Stimulated activated CD8-positive, alpha-beta memory T cell treated with anti-CD3 and anti-CD28 coated beads, Interleukin-4, amount 100 ng/mL, for 48 hours (primary cell): ENCODE results near the gene DOK7.

Experiments
- DNase-seq: peaks from one replicate; pipeline ENCODE4 v3.0.0-alpha.2; 2020

The DOK7 gene

GRCh38 chr4:3464911-3465697 lies 2.0 kb downstream of the DOK7 start:
- DNase-seq, result no peak

- no peak for DNase-seq
Measured at GRCh38 chr4:3465698-3466671, 2.9 kb downstream of the DOK7 start.

DNA sequence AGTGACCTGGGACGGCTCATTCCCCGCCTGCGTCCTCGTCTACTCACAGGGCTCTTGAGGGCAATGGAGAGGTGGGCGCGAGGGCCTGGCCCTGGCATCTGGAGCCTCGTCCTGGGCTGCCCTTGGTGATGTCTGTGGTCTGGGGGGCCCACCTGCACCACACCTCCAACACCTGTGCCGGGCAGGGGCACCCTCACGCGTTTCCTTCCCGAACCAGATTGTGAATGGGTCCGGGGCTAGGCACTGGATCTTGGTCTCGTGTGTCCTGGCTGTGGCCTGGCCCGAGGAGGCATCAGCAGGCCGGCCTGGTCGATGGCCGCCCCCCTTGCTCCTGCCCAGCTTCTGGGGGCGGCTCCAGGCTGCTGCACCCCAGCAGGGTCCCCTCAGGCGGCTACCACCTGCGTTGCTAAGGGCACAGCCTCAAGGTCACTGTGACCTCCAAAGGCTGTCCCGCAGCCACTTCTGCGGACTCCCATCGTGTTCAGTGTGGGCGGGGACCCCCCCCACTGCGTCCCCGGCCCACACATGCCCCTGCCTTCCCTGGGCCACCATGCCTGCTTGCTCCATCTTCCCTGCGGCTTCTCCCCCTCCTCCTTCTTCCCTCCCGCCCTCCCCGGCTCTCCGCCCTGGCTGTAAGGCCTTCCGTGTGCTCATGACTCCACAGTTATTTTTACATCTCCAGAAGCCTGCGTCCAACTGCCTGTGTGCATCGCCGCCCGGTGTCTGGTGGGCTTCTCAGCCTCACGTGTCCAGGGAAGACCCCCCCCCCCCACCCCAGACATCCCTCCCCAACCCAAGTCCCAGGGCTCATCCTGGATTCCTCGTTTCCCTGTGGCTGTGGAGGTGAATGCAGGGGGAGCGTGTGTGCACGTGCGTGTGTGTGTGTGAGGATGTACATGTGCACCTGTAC lies 3.8 kb downstream of the DOK7 start:
- no peak for DNase-seq

GRCh38 chr4:3467601-3468031 lies 4.5 kb downstream of the DOK7 start:
- DNase-seq, result no peak

- no peak for DNase-seq
Measured at GRCh38 chr4:3468154-3468553, 5.0 kb downstream of the DOK7 start.

- DNase-seq, result no peak
Measured at GRCh38 chr4:3468804-3469203, 5.7 kb downstream of the DOK7 start.

- DNase-seq, result no peak
Measured at GRCh38 chr4:3469386-3470243, 6.5 kb downstream of the DOK7 start.

DNA sequence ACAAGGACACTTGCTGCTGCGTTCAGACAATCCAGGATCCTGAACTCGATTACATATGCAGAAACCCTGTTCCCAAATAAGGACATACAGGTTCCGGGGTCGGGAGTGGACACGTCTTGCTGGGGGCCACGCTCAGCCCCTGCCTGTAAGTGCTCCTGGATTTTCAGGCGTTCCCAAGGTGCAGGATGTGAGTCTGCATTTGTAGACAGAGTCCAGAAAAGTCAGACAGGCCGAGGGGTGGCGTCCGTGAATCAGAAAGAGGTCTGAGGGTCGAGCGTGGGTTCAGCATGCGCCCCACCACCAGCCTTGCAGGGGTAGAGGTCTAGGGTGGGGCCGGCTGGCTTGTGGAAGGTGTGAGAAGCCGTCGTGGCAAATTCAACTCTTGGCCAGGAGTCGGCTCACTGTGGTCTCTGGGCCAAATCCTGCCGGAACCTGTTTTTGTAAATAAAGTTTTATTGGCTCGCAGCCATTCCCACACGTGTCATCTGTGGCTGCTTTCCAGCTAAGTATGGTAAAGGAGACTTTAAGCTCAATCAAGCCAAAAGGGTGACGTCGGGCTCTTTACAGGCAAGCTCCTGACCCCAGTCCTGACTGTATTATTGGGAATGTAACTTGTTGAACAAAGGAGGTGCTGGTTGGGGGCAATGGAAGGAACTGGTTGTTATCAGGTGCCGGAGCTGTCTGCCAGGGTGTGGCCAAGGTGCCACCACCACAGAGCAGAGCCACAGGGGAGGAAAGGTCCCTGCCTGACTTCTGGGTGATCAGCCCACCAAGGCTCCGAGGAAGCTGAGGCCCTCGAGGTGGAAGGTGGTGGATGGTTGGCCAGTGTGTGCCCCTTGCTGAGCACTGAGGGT lies 7.4 kb downstream of the DOK7 start:
- no peak for DNase-seq

DNA sequence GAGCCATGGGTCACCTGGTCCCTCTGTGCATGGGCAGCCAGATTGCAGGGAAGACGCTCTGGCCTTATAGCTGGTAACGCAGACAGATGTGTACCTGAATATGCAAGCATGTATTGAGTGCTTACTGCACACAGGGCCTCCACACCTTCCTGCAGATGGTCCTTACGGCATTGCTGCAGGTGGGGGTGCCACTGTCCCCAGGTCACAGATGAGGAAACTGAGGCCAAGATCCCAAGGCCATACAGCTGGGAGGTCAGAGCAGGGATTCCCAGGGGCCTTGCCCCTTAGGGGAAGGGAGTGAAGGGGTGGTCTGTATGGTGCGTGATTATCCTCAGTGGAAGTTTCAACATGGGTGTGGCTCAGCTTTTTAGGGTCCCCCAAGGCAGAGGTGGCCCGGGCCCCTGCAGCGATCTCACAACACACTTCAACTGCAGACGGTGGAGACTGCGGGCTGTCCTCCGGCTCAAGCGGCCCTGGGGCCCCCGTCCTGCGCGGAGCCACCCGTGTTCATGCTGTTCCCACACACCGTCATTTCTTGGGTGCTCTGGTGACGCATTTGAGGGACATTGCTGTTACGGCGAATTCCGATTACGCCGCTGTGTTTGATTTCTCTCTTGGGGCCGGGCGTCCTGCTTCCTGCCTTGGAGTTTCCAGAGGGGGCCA lies 8.1 kb downstream of the DOK7 start:
- DNase-seq, result no peak

DNA sequence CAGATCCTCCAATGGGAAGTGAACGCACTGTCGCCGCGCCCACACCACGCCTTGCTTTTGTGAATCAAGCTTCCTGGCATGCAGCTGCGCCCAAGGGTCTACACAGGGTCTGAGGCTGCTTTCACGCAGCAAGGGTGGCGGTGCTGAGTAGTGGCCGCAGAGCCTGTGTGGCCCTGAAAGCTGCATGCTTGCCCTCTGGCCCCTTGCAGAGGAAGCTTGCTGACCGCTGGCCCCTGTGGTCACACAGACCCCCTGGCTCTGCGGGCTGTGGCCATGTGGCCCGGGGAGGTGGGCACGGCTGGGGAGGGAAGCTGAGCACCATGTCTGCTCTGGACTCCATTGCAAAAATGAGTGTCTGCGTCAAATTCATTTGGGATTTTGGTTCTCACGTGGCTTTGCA lies 8.8 kb downstream of the DOK7 start:
- no peak for DNase-seq

DNA sequence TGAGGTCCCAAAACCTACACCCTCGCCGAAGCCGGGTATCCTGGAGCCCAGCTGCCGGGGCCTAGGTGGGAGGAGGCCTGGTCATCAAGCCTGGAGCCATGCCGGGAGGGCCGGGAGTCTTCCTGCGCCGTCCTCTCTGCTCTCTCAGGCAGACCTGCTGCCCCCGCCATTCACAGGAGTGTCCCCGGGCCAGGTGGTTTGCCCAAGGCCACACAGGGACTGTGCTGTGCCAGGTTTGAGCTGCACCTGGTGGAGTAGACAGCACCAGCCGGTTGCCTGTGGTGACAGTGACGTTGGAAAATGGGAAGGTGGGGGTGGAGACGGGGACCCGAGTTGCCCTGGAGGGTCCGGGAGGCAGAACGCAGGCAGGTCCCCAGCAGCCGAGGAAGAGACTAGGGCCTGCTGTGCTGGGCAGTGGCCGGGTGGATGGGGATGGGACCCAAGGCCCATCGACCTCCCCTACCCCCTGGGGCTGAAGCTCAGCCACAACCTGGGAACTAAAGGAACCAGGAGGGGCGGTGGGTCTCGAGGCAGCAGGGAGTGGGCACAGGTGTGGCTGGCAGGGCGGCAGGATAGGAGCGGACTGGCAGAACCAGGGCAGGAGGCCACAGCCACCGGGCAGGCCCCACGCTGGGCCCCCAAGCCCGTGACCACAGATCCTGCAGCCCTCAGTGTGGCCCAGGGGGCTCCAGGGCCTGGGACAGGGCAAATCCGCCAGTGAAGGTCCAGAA lies 9.5 kb downstream of the DOK7 start:
- no peak for DNase-seq

DNA sequence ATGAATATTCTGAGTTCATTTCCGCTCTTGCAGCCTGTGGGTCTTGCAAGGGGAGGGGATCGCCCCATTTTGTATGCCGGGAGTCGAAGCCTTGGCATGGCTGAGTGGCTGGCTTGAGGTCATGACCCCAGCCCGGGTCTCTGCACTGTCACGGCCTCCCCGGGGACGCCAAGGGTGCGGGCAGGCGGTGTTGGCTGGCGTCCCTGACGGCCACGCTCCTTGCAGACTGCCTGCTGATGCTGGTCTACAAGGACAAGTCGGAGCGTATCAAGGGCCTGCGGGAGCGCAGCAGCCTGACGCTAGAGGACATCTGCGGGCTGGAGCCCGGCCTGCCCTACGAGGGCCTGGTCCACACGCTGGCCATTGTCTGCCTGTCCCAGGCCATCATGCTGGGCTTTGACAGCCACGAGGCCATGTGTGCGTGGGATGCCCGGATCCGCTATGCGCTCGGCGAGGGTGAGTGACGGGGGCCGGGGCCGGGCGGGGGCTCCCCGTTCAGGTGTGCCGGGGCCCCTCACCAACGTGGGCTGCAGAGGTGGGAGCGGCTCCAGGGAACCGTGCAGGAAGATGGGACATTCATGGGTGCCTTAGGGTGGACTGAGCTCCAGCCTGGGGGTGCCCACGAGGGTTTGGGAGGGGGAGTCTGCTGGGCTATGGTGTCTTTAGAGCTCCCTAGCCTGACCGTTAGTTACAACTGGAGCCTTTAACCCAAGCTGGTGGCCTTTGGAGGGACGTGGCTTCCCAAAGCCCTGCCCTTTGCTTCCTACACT lies 10.3 kb downstream of the DOK7 start:
- no peak for DNase-seq

DNA sequence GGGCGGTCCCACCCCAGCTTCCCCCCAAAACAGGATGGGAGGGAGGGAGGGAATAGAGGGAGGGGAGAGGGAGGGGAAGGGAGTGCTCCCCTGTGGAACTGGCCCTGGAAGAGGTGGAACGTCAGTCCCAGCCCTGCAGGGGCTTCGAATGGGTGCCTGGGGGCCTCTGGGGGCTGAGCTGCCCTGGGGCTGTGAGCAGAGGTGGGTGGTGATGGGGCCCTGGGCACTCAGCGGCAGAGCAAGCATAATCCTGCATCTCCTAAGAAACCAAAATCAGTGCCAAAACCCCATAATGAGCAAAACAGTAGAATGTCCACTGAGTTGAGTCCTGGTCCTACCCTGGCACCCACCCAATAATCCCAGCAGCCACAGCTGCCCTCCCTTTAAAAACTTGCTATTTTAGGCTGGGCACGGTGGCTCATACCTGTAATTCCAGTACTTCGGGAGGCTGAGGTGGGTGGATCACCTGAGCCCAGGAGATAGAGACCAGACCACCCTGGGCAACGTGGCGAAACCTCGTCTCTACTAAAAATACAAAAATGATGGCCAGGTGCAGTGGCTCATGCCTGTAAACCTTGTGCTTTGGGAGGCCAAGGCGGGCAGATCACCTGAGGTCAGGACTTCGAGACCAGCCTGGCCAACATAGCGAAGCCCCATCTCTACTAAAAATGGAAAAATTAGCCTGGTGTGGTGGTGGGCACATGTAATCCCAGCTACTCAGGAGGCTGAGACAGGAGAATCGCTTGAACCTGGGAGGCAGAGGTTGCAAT lies 11.1 kb downstream of the DOK7 start:
- no peak for DNase-seq

DNA sequence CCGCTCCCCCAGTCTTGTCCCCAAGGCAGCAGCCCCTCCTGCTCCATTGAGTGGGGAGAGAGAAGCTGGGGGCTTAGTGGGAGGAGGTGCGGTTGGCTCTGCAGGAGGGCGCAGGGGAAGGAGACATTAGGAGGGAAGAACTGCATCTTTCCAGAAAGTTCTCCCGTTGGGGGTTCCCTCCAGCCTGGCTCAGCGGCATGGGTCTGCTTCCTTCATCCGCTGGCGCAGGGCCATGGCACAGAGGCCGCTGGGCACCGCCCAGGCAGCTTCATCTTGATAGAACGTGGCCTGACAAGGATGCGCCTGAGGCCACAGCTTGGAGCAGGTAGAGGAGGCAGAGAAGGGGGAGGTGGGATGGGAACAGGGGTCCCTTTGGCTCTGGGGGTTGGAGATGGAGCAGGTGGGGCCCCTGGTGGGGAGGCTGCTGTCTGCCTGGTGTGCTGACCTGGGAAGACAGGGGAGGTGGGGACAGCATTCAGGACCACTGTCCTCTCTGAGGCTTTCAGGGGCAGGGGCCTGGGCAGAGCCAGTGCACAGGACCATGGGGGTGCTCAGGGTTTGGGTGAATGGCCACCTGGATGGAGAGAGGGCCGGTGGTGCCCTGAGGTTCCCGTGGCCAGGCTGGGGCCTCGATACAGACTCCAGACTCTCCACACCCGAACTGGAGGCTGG lies 12.1 kb downstream of the DOK7 start:
- DNase-seq, result no peak

DNA sequence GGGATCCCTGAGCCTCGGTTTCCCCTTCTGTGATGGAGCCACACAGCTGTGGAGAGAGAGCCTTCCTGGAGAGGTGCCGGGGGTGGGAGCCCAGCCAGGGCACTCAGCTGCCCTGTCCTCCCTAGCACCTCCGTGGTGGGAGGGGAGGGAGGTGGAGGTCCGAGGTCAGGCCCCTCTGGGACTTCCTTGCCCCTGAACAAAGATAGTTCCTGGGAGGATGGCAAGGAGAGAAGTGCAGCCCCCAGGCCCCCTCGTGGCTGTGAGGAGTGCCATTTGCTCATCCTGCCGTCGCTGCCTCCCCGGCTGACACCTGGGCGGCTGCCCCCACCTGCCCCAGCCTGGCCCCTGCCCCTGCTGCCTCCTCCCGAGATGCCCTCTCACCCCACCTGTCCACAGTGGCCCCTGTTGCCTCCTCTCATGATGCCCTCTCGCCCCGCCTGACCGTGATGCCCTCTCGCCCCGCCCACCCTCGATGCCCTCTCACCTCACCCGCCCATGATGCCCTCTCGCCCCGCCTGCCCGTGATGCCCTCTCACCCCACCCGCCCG lies 12.7 kb downstream of the DOK7 start:
- no peak for DNase-seq

DNA sequence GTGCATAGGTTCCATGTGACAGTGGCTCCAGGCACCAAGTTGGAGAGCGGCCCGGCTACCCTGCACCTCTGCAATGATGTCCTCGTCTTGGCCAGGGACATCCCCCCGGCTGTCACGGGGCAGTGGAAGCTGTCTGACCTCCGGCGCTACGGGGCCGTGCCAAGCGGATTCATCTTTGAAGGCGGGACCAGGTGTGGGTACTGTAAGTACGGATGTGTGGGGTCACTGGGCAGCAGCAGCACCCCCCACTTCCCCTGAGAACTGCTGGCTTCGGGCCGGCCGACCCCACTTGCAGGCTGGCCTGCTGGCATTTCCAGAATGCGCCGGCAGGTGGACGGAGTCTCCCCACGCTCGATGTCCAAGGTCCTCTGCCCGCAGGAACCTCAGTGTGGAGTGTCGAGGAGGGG lies 13.2 kb downstream of the DOK7 start:
- no peak for DNase-seq
